Activated CD8-positive, alpha-beta memory T cell treated with anti-CD3 and anti-CD28 coated beads, Interleukin-2, amount 50 U/mL, for 24 hours (primary cell): ENCODE results near the gene ITPR1.

Source experiments
- DNase-seq: peaks from one replicate; pipeline ENCODE4 v3.0.0-alpha.2; 2020; ENCODE audit errors: extremely low read depth

The ITPR1 gene

DNA sequence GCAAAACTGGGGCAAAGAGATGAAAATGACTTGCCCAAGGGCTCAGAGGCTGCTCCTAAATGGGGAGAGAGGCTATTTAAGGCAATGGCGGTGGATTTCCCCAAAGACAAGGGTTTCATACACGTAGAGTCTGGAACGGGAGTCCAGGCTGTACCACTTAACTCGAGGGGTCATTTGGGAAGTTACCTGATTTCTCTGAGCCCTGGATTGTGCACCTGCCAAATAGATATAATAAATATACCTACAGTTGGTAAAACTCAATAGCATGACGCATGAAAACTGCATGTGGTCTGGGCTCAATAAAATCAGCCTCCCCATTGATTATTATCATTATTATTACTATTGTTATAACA, 1.3 kb upstream of the ITPR1 start:
- DNase-seq: no peak

DNA sequence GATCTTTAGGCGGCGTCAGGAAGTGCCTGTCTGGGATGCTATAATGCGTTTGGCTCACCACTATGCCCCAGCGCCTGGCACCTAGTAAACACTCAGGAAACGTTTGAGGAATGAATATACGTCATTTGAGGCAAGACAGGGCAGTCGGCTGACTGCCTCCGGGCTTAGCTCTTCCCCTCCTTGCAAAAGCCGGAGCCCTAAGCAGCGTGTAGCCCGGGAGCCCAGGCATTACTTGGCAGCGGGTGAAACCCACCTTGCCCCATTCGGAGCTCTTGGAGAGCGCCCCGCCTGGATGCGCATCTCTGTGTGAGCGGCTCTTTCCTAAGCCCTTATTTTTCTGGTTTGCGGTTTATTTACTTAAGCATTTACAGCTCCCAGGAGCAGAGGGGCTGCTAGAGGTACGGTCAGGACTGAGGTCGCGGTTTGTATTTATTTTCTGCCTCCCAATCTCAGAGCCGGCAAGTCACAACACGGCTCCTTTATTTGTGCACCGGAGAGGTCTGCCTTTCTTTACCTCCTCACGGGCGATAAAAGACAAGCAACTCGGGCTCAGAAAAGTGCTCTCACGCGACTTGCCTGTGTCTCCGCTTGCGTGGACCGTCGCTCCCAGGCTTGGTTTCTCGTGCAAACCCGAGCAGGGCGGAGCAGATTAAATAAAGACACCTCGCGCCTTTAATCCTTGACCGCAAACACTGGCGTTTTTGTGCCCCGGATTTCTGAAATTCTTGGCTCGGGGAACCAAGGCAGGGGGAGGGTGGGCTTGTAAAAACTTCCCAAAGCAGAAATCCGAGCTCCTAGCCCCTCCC, 737 bp upstream of the ITPR1 start:
- DNase-seq: no peak

DNA sequence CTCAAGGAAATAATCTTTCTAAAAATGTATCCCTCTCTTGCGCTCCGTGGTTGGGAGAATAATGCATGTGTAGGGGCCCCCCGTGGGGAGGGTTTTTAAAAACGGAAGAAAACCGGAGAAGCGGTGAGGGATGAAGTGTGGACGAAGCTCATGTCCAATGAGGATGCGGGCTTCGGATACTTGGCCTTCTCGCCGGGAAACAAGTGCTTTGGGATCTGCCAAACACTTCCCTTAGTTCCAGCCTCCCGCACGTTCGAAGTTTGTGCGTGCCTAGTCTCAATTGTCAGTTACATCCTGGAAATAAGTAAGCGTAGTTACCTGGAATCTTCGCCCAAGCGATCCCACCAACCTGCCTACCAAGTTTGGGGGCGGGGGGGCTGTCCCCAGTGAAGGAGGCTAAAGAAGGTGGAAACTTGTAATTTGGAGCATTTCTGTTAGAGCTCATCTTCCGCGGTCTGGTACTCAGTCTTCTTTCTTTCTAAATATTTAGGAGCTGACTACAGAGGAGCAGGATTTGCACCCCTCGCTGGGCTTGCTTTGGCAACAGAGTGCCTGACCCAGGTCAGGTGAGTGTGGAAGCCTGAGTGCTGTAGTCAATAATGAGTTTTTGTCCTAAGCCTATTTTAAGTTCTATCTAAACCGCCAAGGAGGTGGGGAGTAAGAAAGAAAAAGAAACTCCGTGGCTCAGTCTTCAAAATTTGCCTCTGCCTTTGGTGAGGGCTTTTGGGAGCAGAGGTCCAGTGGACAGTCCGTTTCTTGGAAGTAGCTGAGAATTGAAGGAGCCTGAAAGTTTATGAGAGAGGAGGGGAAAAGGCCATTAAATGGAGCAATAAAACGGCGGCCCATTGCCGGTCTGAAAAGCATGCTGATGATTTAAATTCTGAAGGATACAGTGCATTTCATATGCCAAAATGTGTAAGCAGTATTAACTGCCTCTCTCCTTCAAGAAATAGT, 1.1 kb downstream of the ITPR1 start:
- no peak for DNase-seq

DNA sequence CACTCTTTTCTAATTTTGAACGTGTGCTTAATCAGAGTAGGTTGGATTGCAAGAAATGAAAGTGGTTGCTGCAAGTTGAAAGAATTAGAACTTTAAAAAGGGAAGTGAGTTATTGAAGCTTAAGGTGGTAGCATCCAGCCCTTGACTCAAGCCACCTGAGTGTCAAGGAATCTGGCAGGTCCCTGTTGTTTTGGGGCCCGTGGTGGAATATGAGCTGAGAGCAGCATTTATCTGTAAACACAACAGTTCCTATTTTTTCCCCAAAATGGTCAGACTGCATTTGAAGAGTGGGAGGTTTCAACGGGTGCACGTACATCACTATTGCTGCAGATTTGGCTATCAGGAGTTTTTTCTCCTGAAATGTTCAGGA, 1.7 kb downstream of the ITPR1 start:
- no peak for DNase-seq

DNA sequence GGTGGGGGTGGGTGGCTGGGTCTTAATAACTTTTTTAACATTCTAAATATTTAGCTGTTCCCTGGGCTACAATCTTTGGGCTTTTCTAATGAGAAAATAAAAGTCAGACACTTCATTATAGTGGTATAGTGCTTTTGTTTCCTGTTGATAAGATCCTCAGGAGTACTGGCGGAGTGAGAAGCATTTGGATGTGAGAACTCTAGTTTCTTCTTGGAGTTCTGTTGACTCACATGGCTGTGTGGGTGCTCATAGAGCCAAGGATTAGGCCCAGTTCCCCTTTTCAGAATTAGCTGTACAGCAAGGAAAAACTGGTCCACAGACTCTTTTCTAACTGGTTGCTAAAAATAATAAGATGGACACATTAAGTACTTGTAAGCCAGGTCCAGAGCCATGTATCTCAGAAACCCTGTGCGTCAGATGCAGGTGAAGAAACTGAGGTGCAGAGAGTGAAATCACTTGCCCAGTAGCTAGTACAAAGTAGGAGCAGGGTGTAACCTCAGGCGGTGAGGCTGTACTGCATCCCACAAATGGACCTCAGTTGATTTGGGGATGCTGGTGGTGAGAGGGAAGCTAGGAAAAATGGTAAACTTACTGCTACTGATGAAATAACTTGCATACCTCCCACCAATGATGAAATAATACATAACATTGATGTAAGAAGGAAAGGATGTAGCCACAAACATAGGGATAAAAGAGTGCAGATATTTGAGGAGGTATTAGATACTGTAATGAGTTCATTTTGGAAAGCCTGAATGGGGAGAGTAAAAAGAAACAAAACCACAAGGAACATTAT, 2.3 kb downstream of the ITPR1 start:
- DNase-seq: no peak

DNA sequence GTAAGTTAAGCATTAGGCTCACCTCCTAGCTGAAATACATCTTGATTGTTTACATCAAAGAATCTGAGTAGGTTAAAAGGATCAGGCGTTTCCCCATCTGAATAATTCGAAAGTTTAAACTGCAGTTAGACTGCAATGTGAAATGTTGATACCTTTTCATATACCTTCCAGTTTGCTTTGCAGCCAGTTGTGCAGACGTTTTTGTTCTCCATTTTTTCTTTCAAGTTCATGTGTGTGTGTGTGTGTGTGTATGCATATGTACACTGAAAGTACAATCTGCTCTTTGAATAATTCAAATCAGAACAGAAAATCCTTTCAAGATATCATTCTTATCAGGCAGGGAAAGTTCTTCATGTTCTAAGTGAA, 2.9 kb downstream of the ITPR1 start:
- no peak for DNase-seq

DNA sequence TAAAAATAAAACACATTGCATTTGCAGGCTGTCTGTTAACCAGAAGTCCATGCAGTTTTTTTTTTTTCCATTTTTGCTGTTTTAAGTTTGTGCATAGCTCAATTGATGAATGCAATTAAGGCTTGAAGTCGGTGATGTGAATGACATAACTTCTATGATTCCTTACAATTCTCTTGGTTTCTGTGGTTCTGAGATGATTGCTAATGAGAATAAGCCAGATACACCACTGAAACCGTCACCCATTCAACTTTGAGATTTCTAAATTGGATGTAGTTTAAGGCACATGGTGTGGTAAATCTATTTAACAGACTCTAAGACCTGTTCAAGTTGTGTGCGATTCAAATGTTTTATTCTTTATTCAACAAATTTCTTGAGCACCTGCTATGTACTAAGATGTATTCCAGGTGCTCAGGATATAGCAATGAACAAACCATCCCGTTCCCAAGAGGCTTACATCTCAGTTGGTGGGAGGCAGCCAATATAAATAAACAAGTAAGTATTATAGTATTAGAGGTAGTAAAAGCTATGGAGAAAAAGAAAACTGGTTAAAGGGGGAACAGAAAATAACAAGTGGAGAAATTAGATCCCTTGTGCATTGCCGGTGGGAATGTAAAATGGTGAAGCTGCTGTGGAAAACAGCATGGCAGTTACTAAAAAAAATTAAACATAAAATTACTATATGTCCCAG, 4.0 kb downstream of the ITPR1 start:
- no peak for DNase-seq

DNA sequence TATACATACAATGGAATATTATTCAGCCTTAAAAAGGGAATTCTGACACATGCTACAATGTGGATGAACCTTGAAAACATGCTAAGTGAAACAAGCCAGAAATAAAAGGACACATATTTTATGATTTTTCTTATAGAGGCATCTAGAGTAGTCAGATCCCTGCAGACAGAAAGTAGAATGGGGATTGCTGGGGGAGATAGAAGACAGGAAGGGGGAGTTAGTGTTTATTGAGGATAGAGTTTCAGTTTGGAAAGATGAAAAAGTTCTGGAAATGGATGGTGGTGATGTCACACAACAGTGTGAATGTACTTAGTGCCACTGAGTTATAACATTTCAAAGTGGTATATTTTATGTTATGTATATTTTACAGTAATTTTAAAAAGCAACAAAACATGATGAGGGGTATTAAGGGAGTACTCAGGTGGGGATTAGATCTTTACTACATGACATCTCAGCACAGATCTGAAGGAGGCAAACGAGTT, 4.7 kb downstream of the ITPR1 start:
- no peak for DNase-seq

DNA sequence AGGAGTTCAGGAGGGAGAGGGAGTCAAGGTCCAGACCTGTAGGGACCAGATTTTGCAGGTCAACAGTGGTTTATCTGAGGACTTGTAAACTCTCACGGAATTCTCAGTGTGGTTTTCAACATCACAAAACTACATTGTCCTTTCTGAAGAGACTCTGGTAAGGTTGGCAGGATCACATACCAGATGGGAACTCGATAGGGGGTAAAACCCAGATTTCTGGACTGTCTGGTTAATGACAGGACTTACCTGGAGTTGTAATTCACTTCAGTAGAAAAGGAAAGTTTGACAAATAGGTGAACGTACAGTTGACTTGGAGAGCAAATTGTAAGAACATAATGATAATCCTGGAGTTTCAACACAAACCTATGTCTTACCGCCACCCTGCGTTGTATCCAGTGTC, 5.3 kb downstream of the ITPR1 start:
- no peak for DNase-seq

DNA sequence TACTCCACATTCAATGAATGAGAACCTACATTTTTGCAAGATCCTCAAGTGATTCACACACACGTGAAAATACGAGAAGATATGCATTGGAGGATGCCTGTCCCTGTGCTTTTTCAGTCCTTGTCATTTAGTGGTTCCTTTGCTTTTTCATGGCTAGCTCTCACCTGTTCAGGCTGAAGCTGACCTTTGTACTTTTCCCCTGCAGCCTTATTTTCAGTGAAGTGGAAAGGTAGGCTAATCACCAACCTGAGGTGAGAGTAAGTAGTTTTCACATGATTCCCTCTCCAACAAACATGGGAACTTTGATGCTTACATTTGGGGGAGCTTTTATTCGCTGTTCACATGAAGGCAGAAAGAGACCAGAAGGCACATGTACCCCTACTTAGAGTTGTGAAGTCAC, 8.3 kb downstream of the ITPR1 start:
- no peak for DNase-seq

DNA sequence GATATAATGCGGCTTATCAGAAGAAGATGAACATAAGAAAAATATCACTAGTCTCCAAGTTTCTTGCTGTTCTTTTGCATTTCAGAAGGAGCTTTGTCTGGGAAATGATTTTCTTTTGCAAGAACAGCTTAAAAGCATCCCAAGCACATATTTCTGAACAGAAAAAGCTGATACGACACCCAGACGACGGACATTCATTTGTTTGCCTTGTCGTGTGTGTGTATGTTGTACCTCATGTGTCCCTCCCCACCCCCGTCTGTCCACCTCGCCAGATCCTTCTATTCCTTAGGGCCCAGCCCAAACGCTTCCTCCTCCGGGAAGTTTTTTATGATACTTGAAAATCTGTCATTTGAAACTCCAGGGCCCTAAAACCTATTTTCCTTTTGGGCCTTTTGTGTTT, 8.8 kb downstream of the ITPR1 start:
- DNase-seq: no peak

DNA sequence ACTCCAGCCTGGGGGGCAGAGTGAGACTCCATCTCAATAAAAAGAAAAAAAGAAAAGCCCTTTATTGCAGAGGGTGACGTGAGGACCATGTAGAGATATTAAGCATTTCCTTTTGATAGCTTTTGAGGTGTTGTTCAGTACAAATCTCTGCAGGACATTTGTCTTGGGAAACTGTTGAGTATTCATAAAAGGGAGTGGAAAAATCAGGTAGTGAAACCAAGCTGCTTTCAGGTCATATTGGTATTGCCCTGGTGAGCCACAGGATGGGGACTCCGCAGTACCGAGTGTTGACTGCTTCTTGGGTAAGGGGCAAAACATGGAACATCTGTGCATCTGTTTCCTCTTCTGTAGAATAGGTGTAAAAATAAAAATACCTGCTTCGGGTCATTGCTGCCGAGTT, 9.9 kb downstream of the ITPR1 start:
- no peak for DNase-seq

DNA sequence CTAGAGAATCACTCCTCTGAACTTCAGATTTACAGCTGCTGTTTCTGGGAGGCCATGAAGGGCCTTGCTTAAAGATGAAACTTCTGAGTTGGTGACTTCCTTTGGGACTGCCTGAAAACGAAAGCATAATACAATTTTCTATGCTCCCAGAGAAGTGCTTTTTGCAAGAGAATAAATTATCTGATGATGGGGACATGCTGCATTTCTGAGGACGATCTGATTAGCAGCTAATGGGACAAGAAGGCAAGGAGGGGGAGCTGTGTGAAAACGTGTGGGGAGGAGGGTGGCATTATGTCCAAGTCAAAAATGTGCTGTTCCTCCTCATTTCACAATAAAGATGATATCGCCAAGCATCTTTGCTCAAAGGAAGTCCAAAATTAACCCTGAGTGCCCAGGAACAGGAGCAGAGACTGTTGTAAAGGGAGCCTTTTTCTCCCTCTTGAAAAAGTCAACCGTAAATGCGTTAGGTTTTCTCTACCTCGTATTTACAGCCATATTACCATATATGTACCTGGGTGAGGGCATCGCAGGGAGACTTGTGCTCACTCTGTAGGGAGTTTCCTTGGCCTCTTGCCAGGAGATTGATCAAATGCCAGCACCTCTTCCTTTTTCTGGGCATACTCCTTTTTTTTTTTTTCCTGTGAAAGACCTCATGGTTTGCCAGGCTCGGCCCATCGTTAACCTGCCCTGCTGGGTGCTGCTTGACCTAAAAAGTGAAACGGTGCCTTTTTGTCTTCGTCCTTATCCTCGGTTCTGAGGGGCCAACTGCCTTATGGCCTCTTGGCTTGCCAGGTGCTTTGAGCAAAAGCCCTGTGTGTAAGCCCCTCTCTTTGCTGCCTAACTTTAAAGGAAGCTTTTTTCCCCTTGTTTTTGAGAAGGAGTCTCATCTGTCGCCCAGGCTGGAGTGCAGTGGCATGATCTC, 11.5 kb downstream of the ITPR1 start:
- DNase-seq: no peak

DNA sequence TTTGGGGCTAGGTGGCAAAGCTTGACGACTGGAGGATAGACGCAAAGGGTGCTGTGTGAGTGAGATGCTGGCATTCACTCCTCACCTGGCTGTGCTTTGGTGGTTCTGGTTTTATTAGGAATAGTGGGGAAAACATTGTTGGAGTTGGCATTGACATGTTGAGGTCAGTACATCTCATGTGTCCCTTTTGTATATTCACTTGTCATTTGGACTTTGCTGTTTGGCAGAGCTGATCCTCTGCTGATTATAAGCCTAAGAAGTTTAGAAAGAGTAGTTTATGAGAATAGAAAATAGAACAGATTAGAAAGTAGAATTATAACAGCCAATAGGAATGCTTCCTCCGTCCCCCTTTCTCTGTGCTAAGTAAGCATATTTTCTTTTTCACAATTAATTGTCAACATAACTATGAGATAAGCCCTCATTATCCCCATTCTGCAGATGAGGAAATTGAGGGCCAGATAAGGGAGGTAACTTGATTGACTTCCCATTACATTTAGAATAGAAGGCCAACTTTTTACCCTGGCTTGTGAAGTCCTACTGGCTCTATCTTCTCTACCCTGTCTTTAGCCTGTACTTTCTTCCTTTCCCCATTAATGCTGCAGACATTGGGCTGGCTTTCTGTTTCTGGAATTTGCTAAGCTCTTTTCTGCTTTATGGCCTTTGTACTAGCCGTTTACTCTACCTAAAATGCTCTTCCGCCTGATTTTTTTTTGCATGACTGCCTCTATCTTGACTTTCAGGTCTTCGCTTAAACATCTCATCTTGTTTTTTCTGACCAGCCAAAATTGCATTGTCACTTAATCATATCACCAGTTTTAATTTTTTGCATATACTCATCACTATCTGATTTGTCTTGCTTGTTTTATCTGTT, 12.8 kb downstream of the ITPR1 start:
- no peak for DNase-seq

DNA sequence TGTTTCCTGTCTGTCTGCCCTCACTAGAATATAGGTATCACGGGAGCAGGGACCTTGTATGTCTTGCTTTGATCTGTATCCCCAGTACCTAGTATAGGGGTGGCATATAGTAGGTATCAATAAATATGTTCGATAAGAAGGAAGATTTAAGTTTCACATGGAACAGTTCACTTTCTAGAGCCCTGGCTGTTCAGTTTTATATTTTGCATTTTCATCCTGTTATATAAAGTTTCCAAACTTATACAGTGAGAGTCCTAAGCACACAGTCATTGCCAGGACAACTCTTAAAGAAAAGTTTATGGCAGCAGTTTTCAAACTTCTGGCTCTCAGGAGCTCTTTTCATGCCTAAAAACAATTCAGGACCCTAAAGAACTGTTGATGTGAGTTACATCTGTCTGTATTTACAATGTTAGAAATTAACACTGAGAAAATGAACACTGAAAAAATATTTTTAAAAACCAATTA, 13.4 kb downstream of the ITPR1 start:
- DNase-seq: no peak

DNA sequence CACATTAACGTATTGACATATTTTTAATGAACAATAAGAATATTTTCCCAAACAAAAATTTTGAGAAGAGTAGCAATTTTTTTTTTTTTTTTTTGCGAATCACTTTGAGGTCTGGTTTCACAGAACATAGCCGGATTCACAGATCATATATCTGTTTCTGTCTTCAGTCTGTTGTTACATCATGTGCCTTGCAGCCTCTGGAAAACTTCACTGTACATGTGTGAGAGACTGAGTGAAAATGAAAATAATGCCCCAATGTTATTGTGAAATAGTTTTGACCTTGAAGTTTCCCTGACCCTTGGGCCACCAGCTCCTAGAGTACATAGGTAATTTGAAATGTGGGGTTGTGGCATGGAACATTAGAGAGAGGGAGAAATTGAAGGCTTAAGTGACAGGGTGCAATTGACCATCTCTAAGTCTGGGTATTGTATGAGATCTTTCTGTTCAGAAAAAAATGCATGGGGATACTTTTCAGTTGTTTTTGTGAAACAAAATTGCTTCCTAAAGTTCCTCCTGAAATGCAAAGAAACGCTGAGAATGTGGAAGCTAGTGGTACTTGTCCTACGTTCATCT, 14.0 kb downstream of the ITPR1 start:
- DNase-seq: no peak

DNA sequence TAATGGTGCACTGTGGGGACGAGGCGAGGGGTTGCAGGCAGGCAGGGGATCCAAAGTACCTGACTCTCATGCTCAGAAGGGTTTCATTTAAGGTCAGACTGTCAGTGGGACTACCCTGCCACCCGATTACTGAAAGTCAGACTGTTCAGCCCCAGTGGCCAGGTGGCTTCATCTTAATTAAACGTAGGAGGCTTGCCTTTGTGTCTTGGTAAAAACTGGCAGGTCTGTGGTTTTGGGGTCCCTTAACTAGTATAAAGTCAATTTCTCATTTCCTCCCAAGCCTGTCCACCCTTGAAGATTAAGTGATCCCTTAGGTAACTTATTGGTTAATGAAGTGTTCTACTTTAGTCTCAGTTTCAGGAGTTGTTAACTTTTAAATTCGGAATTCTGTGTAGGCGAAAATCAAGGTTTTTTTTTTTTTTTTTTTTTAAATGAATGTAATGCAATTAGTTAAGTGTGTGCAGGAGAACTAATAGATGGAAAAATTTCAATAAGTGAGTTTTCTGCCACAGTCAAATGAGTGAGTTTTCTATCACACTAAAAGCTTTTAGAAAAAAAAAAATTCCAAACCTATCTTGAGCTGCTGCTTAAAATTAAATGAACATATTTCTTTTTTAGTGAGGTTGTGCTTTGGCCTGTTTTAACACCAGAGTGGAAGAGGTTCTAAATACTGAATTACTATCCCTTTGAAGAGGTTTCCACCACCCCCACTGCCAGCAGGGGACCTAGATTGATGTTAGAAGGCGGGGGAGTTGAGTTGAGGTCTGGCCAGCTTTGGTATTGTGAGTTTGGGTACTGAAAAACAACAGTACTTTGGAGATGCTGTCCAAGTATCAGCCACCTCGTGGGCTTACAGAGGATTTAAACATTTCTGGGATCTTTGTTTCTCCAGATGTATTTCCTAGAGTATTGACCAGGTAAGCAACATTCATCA, 15.2 kb downstream of the ITPR1 start:
- DNase-seq: no peak

DNA sequence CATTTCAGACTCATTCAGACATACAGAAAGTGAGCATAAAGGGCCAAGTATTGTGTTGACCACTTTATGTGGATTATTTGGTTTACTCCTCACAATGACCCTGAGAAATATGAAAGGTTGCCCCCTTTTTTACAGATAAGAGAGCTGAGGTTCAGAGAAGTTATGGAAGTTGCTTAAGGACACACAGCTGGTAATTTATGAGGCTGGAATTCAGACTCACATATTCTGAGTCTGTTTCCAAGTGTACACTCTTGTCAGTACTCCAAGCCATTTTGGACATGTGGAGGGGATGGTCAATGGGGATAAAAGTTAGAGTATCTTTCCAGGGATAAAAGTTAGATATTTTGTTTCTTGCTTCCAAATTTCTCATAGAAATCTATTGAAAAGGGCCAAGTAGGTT, 15.9 kb downstream of the ITPR1 start:
- no peak for DNase-seq
